Glomerular visceral epithelial cell (primary cell): ENCODE measurements around the gene FOSB.
A peak's percentile ranks its signal among the peaks of the same experiment; 100 is the strongest.

Experiments
- DNase-seq: peaks from one replicate; pipeline ENCODE4 v3.0.0-alpha.2; 2016; ENCODE audit errors: extremely low spot score

The FOSB gene

GRCh38 chr19:45485305-45486077 lies 17.7 kb downstream of the FOSB start:
- DNase-seq: peak; percentile 96

GRCh38 chr19:45488708-45489107 lies 20.9 kb downstream of the FOSB start:
- DNase-seq: no peak

GRCh38 chr19:45489216-45489855 lies 21.5 kb downstream of the FOSB start:
- no peak for DNase-seq

- no peak for DNase-seq
Observed at GRCh38 chr19:45492137-45492626, 24.4 kb downstream of the FOSB start.

GRCh38 chr19:45492627-45493470 lies 25.1 kb downstream of the FOSB start:
- no peak for DNase-seq

GRCh38 chr19:45494261-45494916 lies 26.6 kb downstream of the FOSB start:
- no peak for DNase-seq

GRCh38 chr19:45495178-45495577 lies 27.4 kb downstream of the FOSB start:
- DNase-seq: no peak

GRCh38 chr19:45496349-45496953 lies 28.7 kb downstream of the FOSB start:
- DNase-seq: peak; percentile 33

- no peak for DNase-seq
Observed at GRCh38 chr19:45497791-45498190, 30.0 kb downstream of the FOSB start.

- DNase-seq: no peak
Observed at GRCh38 chr19:45498411-45499195, 30.8 kb downstream of the FOSB start, which contains the start of gene PPM1N. PPM1N (plus strand) TSS chr19:45498443; CDS start chr19:45498473, 30 bp downstream.

- no peak for DNase-seq
Observed at GRCh38 chr19:45499196-45500180, 31.7 kb downstream of the FOSB start.

GRCh38 chr19:45500918-45501729 lies 33.3 kb downstream of the FOSB start:
- no peak for DNase-seq

- DNase-seq: no peak
Observed at GRCh38 chr19:45501730-45502014, 33.9 kb downstream of the FOSB start.

GRCh38 chr19:45502111-45502510 lies 34.3 kb downstream of the FOSB start:
- no peak for DNase-seq

- no peak for DNase-seq
Observed at GRCh38 chr19:45503909-45504308, 36.1 kb downstream of the FOSB start.

- no peak for DNase-seq
Observed at GRCh38 chr19:45505151-45505995, 37.6 kb downstream of the FOSB start.

GRCh38 chr19:45505996-45506245 lies 38.1 kb downstream of the FOSB start:
- no peak for DNase-seq
